A673 (cell line): ENCODE results near the gene ALDH7A1. TPM values are rescaled to one million over a fixed set of nuclear protein-coding genes. Genes with fewer than 3 reads are reported as not detected.

Experiments used
- BruUV-seq: library from RNA; stranded (reverse); fragments of 400-500 nt; replicated peaks from 2 replicates; lab custom pipeline; 2021; lab: Mats Ljungman, UMichigan
- CTCF ChIA-PET: fragments of 300-600 bp; sonication (Branson Sonifier 250); formaldehyde crosslinking; loops from one replicate; lab custom pipeline; 2022; ENCODE audit warnings: antibody characterized with exemption; lab: Charles Lee
- POLR2A ChIA-PET: fragments of 300-600 bp; sonication (Branson Sonifier 250); formaldehyde crosslinking; loops from one replicate; lab custom pipeline; 2022; ENCODE audit warnings: antibody characterized with exemption; ENCODE audit not compliant: low non-redundant PET; lab: Charles Lee
- DNase-seq: peaks from one replicate; pipeline ENCODE4 v3.0.0-alpha.2; 2015; ENCODE audit warnings: low spot score
- H3K27ac ChIP-seq: fragments of 200-600 bp; sonication (generic); 2 replicates; pipeline ENCODE4 v1.5.1; 2016; ENCODE audit warnings: mixed run types, low read depth, mild to moderate bottlenecking, mixed read lengths, antibody characterized with exemption, low read length; ENCODE audit not compliant: poor library complexity, severe bottlenecking
- H3K27me3 ChIP-seq: fragments of 200-600 bp; sonication (generic); replicated peaks from 2 replicates; pipeline ENCODE4 v1.6.1; 2017; ENCODE audit warnings: mixed run types, low read depth, mild to moderate bottlenecking, mixed read lengths, antibody characterized with exemption, low read length; ENCODE audit not compliant: insufficient read depth, poor library complexity
- H3K36me3 ChIP-seq: fragments of 200-600 bp; sonication (generic); 2 replicates; pipeline ENCODE4 v1.6.1; 2016; ENCODE audit warnings: mixed run types, mild to moderate bottlenecking, mixed read lengths, antibody characterized with exemption, low read length; ENCODE audit not compliant: insufficient read depth, poor library complexity, severe bottlenecking
- H3K4me1 ChIP-seq: fragments of 200-600 bp; sonication (generic); 2 replicates; pipeline ENCODE4 v1.6.1; 2017; ENCODE audit warnings: mixed run types, mild to moderate bottlenecking, mixed read lengths, antibody characterized with exemption, low read length; ENCODE audit not compliant: insufficient read depth, poor library complexity, severe bottlenecking
- H3K4me3 ChIP-seq: fragments of 200-600 bp; sonication (generic); 2 replicates; pipeline ENCODE4 v1.5.1; 2016; ENCODE audit warnings: low read depth, mixed run types, mild to moderate bottlenecking, mixed read lengths, low read length; ENCODE audit not compliant: poor library complexity, severe bottlenecking
- H3K9me3 ChIP-seq: fragments of 200-600 bp; sonication (generic); 2 replicates; pipeline ENCODE4 v1.6.1; 2016; ENCODE audit warnings: mixed run types, low read depth, mild to moderate bottlenecking, mixed read lengths, antibody characterized with exemption, low read length; ENCODE audit not compliant: poor library complexity, severe bottlenecking
- CTCF ChIP-seq: fragments of 300-800, 200-600 bp; sonication (generic); conservative IDR thresholded peaks from 2 replicates; pipeline ENCODE4 v1.5.1; 2017; ENCODE audit warnings: low read depth, mild to moderate bottlenecking, antibody characterized with exemption, low read length, moderate library complexity, mixed read lengths
- EZH2 ChIP-seq: fragments of 200-600 bp; sonication (generic); IDR thresholded peaks from 2 replicates; pipeline ENCODE4 v1.6.1; 2017; ENCODE audit warnings: borderline replicate concordance, low read depth, mild to moderate bottlenecking, mixed read lengths, antibody characterized with exemption, low read length; ENCODE audit not compliant: poor library complexity, severe bottlenecking
- intact Hi-C: fragments of 100-400 bp; cut with micrococcal nuclease; formaldehyde crosslinking; loops from one replicate; pipeline ENCODE4 v1.10.0; 2022; ENCODE audit not compliant: unreplicated experiment
- total RNA-seq: library from RNA; stranded (reverse); gene quantifications from 2 replicates; pipeline ENCODE4 v1.2.3, GENCODE V29; 2021

ALDH7A1 gene
- total RNA-seq, 1 experiment from 2014 or later = 95.2 TPM

DNA sequence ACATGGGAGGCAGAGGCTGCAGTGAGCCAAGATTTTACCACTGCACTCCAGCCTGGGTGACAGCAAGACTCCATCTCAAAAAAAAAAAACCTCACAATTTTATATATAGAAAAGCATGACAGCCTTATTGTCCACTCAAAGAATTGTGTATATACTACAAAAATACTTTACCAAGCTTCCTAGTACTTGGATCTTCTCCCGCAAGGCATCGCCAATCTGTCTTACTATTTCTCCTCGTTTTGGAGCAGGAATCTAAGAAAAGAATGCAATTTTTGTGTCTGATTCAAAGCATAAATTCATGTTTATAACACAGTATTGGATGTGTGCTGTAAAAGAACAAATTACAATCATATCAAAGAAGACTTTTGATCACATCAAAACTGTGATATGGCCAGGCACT lies 11.3 kb downstream of the ALDH7A1 start:
- H3K36me3 ChIP-seq = peaks cover 37% of the 10 kb centered on the region

GRCh38 chr5:126579716-126580115 lies 15.3 kb downstream of the ALDH7A1 start:
- no TSS peak for BruUV-seq
- H3K4me3 ChIP-seq = no peak overlapping the region
- ChIA-PET POLR2A (no interaction called here), CTCF (no interaction called here)
- no peaks in the 10 kb centered on the region for H3K4me1 ChIP-seq
- peaks cover 45% of the 10 kb centered on the region for H3K36me3 ChIP-seq
- no peaks in the 10 kb centered on the region for H3K27me3 ChIP-seq
- intact Hi-C loops = no loop called here
- DNase-seq = no peak
- no peak overlapping the region for H3K27ac ChIP-seq
- TF ChIP-seq EZH2 (no peak), CTCF (no peak)
- no peaks in the 10 kb centered on the region for H3K9me3 ChIP-seq

More for the DNA sequence above, 11.3 kb downstream of the ALDH7A1 start:
- H3K4me3 ChIP-seq = no peak overlapping the region
- H3K9me3 ChIP-seq = no peaks in the 10 kb centered on the region
- BruUV-seq = no TSS peak
- intact Hi-C loops = no loop called here
- TF ChIP-seq CTCF (no peak), EZH2 (no peak)
- H3K27me3 ChIP-seq = no peaks in the 10 kb centered on the region
- POLR2A ChIA-PET = no interaction called here
- DNase-seq = no peak
- CTCF ChIA-PET = no interaction called here
- H3K4me1 ChIP-seq = no peaks in the 10 kb centered on the region
- H3K27ac ChIP-seq = no peak overlapping the region

GRCh38 chr5:126577415-126577814 lies 17.6 kb downstream of the ALDH7A1 start:
- POLR2A ChIA-PET = no interaction called here
- TF ChIP-seq CTCF (no peak), EZH2 (no peak)
- BruUV-seq = no TSS peak
- CTCF ChIA-PET = no interaction called here
- H3K27me3 ChIP-seq = no peaks in the 10 kb centered on the region
- DNase-seq = no peak
- no peaks in the 10 kb centered on the region for H3K4me1 ChIP-seq
- intact Hi-C loops = no loop called here
- peaks cover 46% of the 10 kb centered on the region for H3K36me3 ChIP-seq
- H3K4me3 ChIP-seq = no peak overlapping the region
- no peaks in the 10 kb centered on the region for H3K9me3 ChIP-seq
- H3K27ac ChIP-seq = no peak overlapping the region
